Parathyroid adenoma (tissue), 2 donors: ENCODE measurements around the gene HIBADH.

Source experiments
- H2AFZ ChIP-seq: fragments of 300-600 bp; sonication (generic); one replicate; pipeline ENCODE4 v1.7.0; 2017; ENCODE audit warnings: antibody characterized with exemption, mild to moderate bottlenecking
- H3K27ac ChIP-seq: fragments of 300-600 bp; sonication (generic); one replicate; pipeline ENCODE4 v1.7.0; 2017
- H3K27me3 ChIP-seq: fragments of 300-600 bp; sonication (generic); one replicate; pipeline ENCODE4 v1.7.0; 2017; ENCODE audit warnings: low read length; ENCODE audit not compliant: control insufficient read depth, insufficient read depth
- H3K36me3 ChIP-seq: fragments of 300-600 bp; sonication (generic); one replicate; pipeline ENCODE4 v1.7.0; 2017; ENCODE audit warnings: low read length; ENCODE audit not compliant: control insufficient read depth, insufficient read depth
- H3K4me1 ChIP-seq: fragments of 300-600 bp; sonication (generic); one replicate; pipeline ENCODE4 v1.7.0; 2017; ENCODE audit warnings: control low read depth
- H3K4me2 ChIP-seq: fragments of 300-600 bp; sonication (generic); one replicate; pipeline ENCODE4 v1.7.0; 2017; ENCODE audit warnings: low read length
- H3K4me3 ChIP-seq: fragments of 300-600 bp; sonication (generic); one replicate; pipeline ENCODE4 v1.7.0; 2017; ENCODE audit warnings: low read depth, low read length
- H3K79me2 ChIP-seq: fragments of 300-600 bp; sonication (generic); one replicate; pipeline ENCODE4 v1.7.0; 2017; ENCODE audit warnings: control low read depth
- H3K9ac ChIP-seq: fragments of 300-600 bp; sonication (generic); one replicate; pipeline ENCODE4 v1.7.0; 2017; ENCODE audit warnings: mild to moderate bottlenecking
- H3K9me3 ChIP-seq: fragments of 300-600 bp; sonication (generic); one replicate; pipeline ENCODE4 v1.7.0; 2017; ENCODE audit warnings: low read length; ENCODE audit not compliant: control insufficient read depth
- CTCF ChIP-seq: fragments of 300-600 bp; sonication (generic); IDR thresholded peaks from one replicate; pipeline ENCODE4 v1.7.0; 2017; ENCODE audit warnings: antibody characterized with exemption, mild to moderate bottlenecking
- donor health status: primary hyperparathyroidism.

Gene HIBADH

GRCh38 chr7:27520815-27521790 is 141.6 kb downstream of the HIBADH start:
- Histone ChIP-seq H3K27me3 (no peaks in the 10 kb centered on the region), H3K36me3 (no peaks in the 10 kb centered on the region), H3K9me3 (no peaks in the 10 kb centered on the region), H3K9ac (no peak overlapping the region), H3K27ac (no peak overlapping the region), H3K4me3 (no peak overlapping the region), H3K4me1 (no peaks in the 10 kb centered on the region), H3K79me2 (no peaks in the 10 kb centered on the region), H3K4me2 (no peak overlapping the region), H2AFZ (no peak overlapping the region)
- no peak for TF ChIP-seq CTCF

- Histone ChIP-seq H3K4me2 (no peak overlapping the region), H3K9me3 (no peaks in the 10 kb centered on the region)
Observed at GRCh38 chr7:27519793-27520469, 142.8 kb downstream of the HIBADH start.

GRCh38 chr7:27518561-27519350 is 143.9 kb downstream of the HIBADH start:
- Histone ChIP-seq H3K27ac (no peak overlapping the region), H3K4me2 (no peak overlapping the region), H2AFZ (no peak overlapping the region), H3K9ac (no peak overlapping the region), H3K4me1 (no peaks in the 10 kb centered on the region), H3K27me3 (no peaks in the 10 kb centered on the region), H3K9me3 (no peaks in the 10 kb centered on the region), H3K36me3 (no peaks in the 10 kb centered on the region), H3K4me3 (no peak overlapping the region), H3K79me2 (no peaks in the 10 kb centered on the region)
- no peak for TF ChIP-seq CTCF

More at GRCh38 chr7:27519793-27520469, 142.8 kb downstream of the HIBADH start:
- Histone ChIP-seq H3K79me2 (no peaks in the 10 kb centered on the region), H3K4me3 (no peak overlapping the region), H2AFZ (no peak overlapping the region), H3K9ac (no peak overlapping the region), H3K27me3 (no peaks in the 10 kb centered on the region), H3K4me1 (no peaks in the 10 kb centered on the region), H3K36me3 (no peaks in the 10 kb centered on the region), H3K27ac (no peak overlapping the region)
- no peak for TF ChIP-seq CTCF

GRCh38 chr7:27516421-27516820 is 146.3 kb downstream of the HIBADH start:
- TF ChIP-seq CTCF = no peak
- Histone ChIP-seq H3K27me3 (no peaks in the 10 kb centered on the region), H3K9ac (no peak overlapping the region), H3K9me3 (no peaks in the 10 kb centered on the region), H3K79me2 (no peaks in the 10 kb centered on the region), H3K36me3 (no peaks in the 10 kb centered on the region), H2AFZ (no peak overlapping the region), H3K27ac (no peak overlapping the region), H3K4me3 (no peak overlapping the region), H3K4me1 (no peaks in the 10 kb centered on the region), H3K4me2 (no peak overlapping the region)
